ENCODE measurements around the gene PRR19.
A peak's percentile ranks its signal among the peaks of the same experiment; 100 is the strongest.

The PRR19 gene

GRCh38 chr19:42303101-42303464 lies 1.2 kb downstream of the PRR19 start:
- DNase-seq = no peak

DNA sequence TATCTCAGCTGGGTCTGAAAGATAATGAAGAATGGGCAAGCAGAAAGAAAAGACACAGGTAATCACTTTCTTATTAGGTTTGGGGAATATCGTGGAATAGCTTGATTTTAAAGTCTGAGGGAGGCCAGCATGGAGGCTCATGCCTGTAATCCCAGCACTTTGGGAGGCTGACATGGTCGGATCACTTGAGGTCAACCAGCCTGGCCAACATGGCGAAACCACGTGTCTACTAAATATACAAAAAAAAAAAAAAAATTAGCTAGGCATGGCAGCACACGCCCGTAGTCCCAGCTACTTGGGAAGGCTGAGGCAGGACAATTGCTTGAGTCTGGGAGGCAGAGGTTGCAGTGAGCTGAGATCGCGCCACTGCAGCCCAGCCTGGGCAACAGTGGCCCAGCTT lies 1.9 kb downstream of the PRR19 start:
- DNase-seq = no peak

DNA sequence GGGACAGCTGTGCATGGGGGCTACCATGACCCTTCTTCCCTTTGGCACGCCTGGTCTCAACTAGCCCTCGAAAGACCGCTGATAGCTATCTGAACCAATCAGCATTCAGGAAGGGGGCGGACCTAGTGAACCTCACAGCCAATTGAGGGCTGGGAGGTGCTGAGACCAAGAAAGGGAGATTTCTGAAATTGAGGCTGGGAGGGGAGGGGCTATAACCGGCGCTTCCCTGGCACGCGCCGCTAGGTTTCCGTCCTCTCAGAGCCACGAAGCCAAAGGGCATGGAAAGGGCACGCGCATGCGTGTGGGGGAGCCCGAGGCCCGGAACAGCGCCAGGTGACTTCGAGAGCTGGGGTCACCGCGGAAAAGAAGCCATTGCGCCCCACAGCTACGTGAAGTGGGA lies 4.7 kb downstream of the PRR19 start:
- no peak for DNase-seq

DNA sequence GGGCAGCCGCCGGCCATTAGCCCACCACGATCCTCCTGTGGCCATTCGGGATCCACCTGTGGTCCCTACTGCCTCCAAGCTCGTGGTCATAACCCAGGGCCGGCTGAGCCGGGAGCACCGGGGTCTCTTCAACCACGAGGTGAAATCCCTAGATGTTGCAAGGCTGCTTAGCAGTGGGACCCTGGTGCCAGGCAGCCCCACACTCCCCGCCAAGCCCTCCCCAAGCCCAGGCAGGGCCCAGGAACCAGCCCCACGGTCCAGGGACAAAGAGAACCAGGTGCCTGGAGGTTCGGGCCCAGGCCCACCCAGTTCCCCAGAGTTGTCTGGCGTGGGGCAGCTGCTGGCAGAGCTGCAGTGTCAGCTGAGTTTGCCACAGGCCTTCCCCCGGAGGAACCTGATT lies 7.8 kb downstream of the PRR19 start:
- no peak for DNase-seq

- DNase-seq = no peak
Measured at GRCh38 chr19:42311657-42312056, 9.7 kb downstream of the PRR19 start.

DNA sequence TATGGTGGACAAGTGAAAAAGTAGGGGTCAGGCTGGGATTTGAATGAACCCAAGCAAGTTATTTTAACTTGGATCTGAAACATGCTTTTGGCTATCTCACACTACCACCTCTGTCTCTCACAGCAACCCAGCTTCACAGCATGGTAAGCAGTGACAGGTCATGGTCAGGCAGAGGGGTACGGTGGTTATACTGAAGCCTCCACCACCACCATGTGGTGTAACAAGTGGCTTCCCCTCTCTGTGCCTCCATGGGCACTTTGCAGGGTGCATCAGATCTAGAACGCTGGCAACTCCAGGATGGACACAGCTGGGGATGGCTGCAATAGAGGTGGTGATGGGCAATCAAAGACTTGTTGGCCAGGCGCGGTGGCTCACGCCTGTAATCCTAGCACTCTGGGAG lies 10.4 kb downstream of the PRR19 start:
- no peak for DNase-seq

GRCh38 chr19:42313096-42313839 lies 11.3 kb downstream of the PRR19 start, which contains the start of gene TMEM145:
TMEM145 (plus strand) TSS chr19:42313309; CDS start chr19:42313377, 68 bp downstream.
- DNase-seq = no peak

- DNase-seq = no peak
Measured at GRCh38 chr19:42313840-42314755, 12.2 kb downstream of the PRR19 start.

DNA sequence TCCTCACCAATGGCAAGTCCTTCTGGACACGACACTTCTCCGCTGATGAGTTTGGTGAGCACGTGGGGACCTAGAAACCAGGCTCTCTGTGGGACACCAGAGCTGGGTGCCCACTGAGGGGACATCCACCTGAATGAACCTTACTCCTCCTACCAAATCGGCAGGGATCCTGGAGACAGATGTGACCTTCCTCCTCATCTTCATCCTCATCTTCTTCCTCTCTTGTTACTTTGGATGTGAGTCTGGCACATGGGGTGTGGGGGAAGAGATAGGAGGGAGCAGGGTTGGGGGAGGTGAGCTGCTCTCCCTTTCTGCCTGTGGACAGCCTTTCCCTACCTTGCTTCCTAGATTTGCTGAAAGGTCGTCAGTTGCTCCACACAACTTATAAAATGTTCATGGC lies 13.1 kb downstream of the PRR19 start:
- no peak for DNase-seq

DNA sequence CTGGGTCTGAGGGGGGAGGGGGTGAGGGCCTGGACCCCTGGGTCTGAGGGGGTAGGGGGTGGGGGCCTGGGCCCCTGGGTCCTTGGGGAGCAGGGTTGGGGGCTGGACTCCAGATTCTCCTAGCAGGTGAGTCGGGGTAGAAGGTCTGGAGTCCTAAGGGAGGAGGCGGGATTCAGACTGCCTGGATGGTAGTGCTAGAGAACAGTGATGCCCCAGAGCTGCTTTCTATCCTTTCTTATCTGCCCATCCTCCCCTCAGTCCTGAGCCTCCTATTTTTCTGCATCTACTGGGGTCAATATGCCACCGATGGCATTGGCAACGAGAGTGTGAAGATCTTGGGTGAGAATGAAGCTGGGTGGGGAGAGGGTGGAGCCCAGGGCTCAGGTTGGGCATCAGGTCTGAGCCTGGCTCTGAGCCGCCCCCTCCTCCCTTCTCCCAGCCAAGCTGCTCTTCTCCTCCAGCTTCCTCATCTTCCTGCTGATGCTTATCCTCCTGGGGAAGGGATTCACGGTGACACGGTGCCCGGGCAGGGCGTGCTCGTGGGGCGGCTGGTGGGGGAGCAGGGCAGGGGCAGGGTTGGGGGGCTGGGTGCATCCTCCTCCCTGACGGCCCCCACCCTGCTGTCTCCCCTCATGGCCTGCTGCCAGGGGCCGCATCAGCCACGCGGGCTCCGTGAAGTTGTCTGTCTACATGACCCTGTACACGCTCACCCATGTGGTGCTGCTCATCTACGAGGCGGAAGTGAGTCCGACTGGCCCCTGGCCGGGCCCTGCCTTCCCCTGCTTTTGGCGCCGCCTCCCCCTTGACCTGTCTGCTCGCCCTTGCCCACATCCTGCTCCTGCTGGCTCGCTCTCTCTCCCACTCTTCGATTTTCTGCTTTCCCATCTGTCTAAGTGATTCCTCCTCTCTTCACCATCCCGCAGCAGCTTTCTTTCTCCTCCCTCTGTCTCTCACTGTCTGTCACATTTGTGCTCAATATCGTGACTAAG lies 14.6 kb downstream of the PRR19 start:
- DNase-seq = peak; percentile 78

- DNase-seq = no peak
Measured at GRCh38 chr19:42317535-42317934, 15.6 kb downstream of the PRR19 start.

- DNase-seq = no peak
Measured at GRCh38 chr19:42322305-42322704, 20.4 kb downstream of the PRR19 start.

DNA sequence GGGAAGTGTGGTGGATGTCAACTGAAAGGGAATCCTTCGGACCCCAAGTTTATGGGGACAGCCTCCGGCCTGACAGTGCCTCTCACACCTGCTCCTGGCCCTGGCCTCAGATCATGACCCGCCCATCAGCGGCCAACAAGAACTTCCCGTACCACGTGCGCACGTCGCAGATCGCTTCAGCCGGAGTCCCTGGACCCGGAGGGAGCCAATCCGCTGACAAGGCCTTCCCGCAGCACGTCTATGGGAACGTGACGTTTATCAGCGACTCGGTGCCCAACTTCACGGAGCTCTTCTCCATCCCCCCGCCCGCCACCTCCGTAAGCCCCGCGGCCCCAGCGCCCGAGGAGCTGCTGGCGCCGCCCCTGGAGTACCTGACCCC lies 21.5 kb downstream of the PRR19 start:
- DNase-seq = no peak

GRCh38 chr19:42323852-42324654 lies 22.1 kb downstream of the PRR19 start:
- no peak for DNase-seq

DNA sequence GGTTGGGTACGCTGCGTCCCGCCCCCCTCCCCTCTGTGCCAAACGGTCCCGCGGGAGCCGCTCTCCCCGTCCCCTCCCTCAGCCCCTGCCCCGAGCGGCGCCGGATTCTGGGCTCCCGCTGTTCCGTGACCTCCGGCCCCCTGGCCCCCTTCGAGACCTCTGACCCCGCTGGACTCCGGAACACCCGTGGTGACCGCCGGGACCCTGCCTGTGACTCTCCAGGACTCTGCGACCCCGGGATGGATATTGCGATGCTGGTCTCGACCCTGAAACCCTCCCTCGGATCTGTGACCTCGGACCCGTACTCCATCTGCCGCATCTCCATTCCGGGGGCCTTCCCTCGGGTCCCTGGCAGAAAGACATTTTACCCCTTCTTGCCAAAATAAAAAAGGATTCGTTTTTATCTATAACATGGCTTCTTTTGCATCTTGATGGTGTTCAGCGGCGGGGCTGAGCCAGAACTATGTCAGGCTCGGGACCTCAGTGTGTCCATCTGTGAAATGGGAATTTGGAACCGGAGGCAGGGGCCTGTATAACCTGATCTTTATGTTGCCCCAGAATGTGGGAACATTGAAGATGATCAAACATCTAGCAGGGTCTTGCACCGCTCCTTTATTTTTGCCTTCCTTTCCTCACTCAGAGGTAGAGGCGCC lies 22.8 kb downstream of the PRR19 start:
- no peak for DNase-seq

- peak; percentile 98 for DNase-seq
Measured at GRCh38 chr19:42325308-42325895, 23.5 kb downstream of the PRR19 start, which contains the start of gene MEGF8. MEGF8 (plus strand) TSS chr19:42325635; CDS start chr19:42326244, 609 bp downstream.

- no peak for DNase-seq
Measured at GRCh38 chr19:42325896-42326771, 24.2 kb downstream of the PRR19 start.

GRCh38 chr19:42326969-42327368 lies 25.0 kb downstream of the PRR19 start:
- no peak for DNase-seq

- DNase-seq = no peak
Measured at GRCh38 chr19:42327381-42327780, 25.4 kb downstream of the PRR19 start.

DNA sequence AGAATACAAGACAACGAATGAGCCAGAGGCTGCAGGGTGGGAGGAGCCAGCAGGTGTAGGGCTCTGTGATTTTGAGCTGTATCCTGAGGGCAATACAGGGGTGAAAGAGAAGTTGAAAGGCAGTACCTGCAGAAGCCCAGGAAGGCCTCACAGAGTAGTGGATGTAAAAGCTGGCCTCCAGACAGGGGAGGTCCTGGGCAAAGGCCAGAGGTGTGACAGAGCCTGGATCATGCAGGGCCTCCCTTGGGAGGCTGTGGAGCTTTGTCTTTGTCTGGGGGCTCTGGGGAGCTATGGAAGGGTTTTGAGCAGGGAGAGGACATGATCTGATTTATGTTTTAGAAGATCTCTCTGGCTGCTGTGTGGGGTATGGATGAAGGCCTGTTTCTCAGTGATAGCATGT lies 26.2 kb downstream of the PRR19 start:
- no peak for DNase-seq

Data from NK-92 treated with Interleukin-12 subunit alpha and Interleukin-12 subunit beta, amount 100 ng/mL, for 24 hours (cell line).